ENCODE results near the gene MORF4L2.

GRCh38 chrX:103635436-103635835 lies 51.1 kb downstream of the MORF4L2 start:
- TF ChIP-seq, protein P1, sequence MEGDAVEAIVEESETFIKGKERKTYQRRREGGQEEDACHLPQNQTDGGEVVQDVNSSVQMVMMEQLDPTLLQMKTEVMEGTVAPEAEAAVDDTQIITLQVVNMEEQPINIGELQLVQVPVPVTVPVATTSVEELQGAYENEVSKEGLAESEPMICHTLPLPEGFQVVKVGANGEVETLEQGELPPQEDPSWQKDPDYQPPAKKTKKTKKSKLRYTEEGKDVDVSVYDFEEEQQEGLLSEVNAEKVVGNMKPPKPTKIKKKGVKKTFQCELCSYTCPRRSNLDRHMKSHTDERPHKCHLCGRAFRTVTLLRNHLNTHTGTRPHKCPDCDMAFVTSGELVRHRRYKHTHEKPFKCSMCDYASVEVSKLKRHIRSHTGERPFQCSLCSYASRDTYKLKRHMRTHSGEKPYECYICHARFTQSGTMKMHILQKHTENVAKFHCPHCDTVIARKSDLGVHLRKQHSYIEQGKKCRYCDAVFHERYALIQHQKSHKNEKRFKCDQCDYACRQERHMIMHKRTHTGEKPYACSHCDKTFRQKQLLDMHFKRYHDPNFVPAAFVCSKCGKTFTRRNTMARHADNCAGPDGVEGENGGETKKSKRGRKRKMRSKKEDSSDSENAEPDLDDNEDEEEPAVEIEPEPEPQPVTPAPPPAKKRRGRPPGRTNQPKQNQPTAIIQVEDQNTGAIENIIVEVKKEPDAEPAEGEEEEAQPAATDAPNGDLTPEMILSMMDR (IDR thresholded peaks at IDR 0.05) = no peak
- TF ChIP-seq POLR2A (IDR thresholded peaks at IDR 0.05) = no peak
